DOHH2 (cell line): ENCODE data around the gene UBTD1.

ENCODE experiments used
- EZH2phosphoT487 ChIP-seq: fragments of 200-600 bp; sonication (generic); IDR thresholded peaks from 2 replicates; pipeline ENCODE4 v1.6.1; 2017; ENCODE audit warnings: borderline replicate concordance, mild to moderate bottlenecking, antibody characterized with exemption, low read length, moderate library complexity, mixed read lengths
- TF ChIP-seq, protein P1 (sequence below): fragments of 200-600 bp; sonication (generic); IDR thresholded peaks from one replicate; pipeline ENCODE4 v1.5.1; 2014; ENCODE audit warnings: antibody characterized with exemption, mild to moderate bottlenecking, low read depth, low read length; ENCODE audit not compliant: poor library complexity, severe bottlenecking

GRCh38 chr10:97464226-97464625 lies 34.5 kb upstream of the UBTD1 start:
- TF ChIP-seq, protein P1, sequence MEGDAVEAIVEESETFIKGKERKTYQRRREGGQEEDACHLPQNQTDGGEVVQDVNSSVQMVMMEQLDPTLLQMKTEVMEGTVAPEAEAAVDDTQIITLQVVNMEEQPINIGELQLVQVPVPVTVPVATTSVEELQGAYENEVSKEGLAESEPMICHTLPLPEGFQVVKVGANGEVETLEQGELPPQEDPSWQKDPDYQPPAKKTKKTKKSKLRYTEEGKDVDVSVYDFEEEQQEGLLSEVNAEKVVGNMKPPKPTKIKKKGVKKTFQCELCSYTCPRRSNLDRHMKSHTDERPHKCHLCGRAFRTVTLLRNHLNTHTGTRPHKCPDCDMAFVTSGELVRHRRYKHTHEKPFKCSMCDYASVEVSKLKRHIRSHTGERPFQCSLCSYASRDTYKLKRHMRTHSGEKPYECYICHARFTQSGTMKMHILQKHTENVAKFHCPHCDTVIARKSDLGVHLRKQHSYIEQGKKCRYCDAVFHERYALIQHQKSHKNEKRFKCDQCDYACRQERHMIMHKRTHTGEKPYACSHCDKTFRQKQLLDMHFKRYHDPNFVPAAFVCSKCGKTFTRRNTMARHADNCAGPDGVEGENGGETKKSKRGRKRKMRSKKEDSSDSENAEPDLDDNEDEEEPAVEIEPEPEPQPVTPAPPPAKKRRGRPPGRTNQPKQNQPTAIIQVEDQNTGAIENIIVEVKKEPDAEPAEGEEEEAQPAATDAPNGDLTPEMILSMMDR: no peak
- TF ChIP-seq EZH2phosphoT487: no peak
